HEK293 (cell line): Measurements from ENCODE around the gene PROX2.

Experiments used
- HOXD13 ChIP-seq: sonication (generic); formaldehyde crosslinking; IDR thresholded peaks from 2 replicates; pipeline ENCODE4 v1.8.0; 2022; ENCODE audit warnings: missing genetic modification reagents, borderline replicate concordance
- SCRT1 ChIP-seq: fragments of 450-650 bp; formaldehyde crosslinking; IDR thresholded peaks from 2 replicates; pipeline ENCODE4 v1.5.1; 2016; ENCODE audit warnings: missing biosample characterization, missing genetic modification characterization, borderline replicate concordance
- SETDB1 ChIP-seq: IDR thresholded peaks from one replicate; pipeline ENCODE4 v1.6.1; 2017; ENCODE audit warnings: mild to moderate bottlenecking, low read length, moderate library complexity, mixed read lengths; ENCODE audit not compliant: insufficient read length
- YY1 ChIP-seq: fragments of 450-650 bp; formaldehyde crosslinking; IDR thresholded peaks from 2 replicates; pipeline ENCODE4 v1.5.1; 2018; ENCODE audit warnings: missing biosample characterization, missing genetic modification characterization
- ZNF138 ChIP-seq: fragments of 450-650 bp; formaldehyde crosslinking; IDR thresholded peaks from 2 replicates; pipeline ENCODE4 v1.5.1; 2016; ENCODE audit warnings: missing biosample characterization, missing genetic modification characterization, borderline replicate concordance
- ZNF274 ChIP-seq, 2 experiments: fragments of 200-500 bp in 1 of 2; fragments of 450-650 bp in 1 of 2; sonication (Bioruptor generic) in 1 of 2; formaldehyde crosslinking in 1 of 2; IDR thresholded peaks; 2 replicates each; pipeline versions ENCODE4 v1.5.1 to v1.6.1; 2014 to 2016; ENCODE audit warnings: borderline replicate concordance in 1 of 2, inconsistent platforms in 1 of 2, low read length in 1 of 2, missing biosample characterization in 1 of 2, missing genetic modification characterization in 1 of 2
- ZNF792 ChIP-seq: fragments of 450-650 bp; formaldehyde crosslinking; IDR thresholded peaks from 2 replicates; pipeline ENCODE4 v1.5.1; 2016; ENCODE audit warnings: missing biosample characterization, missing genetic modification characterization
- TF ChIP-seq, protein P1 (sequence below): fragments of 450-650 bp; formaldehyde crosslinking; IDR thresholded peaks from 2 replicates; pipeline ENCODE4 v1.5.1; 2016; ENCODE audit warnings: missing biosample characterization, missing genetic modification characterization
- TF ChIP-seq, protein P2 (sequence below): fragments of 450-650 bp; formaldehyde crosslinking; IDR thresholded peaks from 2 replicates; pipeline ENCODE4 v1.5.1; 2016; ENCODE audit warnings: missing biosample characterization, missing genetic modification characterization
- TF ChIP-seq, protein P3 (sequence below): sonication (generic); formaldehyde crosslinking; IDR thresholded peaks from 2 replicates; pipeline ENCODE4 v1.8.1; 2022; ENCODE audit warnings: mild to moderate bottlenecking, moderate library complexity, missing genetic modification reagents
- TF ChIP-seq, protein P4 (sequence below): fragments of 450-650 bp; formaldehyde crosslinking; IDR thresholded peaks from 2 replicates; pipeline ENCODE4 v1.5.1; 2016; ENCODE audit warnings: missing biosample characterization, missing genetic modification characterization
- TF ChIP-seq, protein P5 (sequence below): fragments of 450-650 bp; formaldehyde crosslinking; IDR thresholded peaks from 2 replicates; pipeline ENCODE4 v1.5.1; 2017; ENCODE audit warnings: missing biosample characterization, missing genetic modification characterization

DNA sequence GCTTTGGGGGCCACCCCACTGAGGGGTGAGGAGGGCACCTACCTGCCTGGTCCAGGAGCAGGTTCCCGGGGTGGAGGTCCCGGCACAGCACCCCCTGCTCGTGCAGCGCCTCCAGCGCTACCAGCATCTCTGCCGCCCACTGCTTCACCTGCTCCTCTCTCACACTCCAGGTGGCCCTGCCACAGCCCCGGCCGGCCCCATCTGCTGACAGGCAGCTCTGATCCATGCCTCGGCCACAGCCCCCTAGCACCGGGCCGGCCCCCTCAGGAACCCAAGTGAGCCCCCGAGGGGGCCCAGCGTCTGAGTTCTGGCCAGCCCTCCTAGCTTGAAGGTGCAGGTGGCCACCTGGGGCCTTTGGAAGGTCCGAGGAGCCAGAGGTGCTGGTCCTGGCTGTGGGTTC is 33.6 kb upstream of the PROX2 start:
- TF ChIP-seq, protein P1, sequence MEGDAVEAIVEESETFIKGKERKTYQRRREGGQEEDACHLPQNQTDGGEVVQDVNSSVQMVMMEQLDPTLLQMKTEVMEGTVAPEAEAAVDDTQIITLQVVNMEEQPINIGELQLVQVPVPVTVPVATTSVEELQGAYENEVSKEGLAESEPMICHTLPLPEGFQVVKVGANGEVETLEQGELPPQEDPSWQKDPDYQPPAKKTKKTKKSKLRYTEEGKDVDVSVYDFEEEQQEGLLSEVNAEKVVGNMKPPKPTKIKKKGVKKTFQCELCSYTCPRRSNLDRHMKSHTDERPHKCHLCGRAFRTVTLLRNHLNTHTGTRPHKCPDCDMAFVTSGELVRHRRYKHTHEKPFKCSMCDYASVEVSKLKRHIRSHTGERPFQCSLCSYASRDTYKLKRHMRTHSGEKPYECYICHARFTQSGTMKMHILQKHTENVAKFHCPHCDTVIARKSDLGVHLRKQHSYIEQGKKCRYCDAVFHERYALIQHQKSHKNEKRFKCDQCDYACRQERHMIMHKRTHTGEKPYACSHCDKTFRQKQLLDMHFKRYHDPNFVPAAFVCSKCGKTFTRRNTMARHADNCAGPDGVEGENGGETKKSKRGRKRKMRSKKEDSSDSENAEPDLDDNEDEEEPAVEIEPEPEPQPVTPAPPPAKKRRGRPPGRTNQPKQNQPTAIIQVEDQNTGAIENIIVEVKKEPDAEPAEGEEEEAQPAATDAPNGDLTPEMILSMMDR: no peak
- TF ChIP-seq YY1 (tag by site-specific recombination) (no peak), ZNF274 (IDR thresholded peaks at IDR 0.05; ENCODE audit: low read length) (no peak), ZNF274 (tag by site-specific recombination; IDR thresholded peaks at IDR 0.05; ENCODE audit: borderline replicate concordance) (no peak), SETDB1 (no peak), ZNF792 (tag by site-specific recombination) (no peak), SCRT1 (no peak), ZNF138 (tag by site-specific recombination) (no peak), HOXD13 (CRISPR knock-in tag) (no peak)
- TF ChIP-seq, protein P2, sequence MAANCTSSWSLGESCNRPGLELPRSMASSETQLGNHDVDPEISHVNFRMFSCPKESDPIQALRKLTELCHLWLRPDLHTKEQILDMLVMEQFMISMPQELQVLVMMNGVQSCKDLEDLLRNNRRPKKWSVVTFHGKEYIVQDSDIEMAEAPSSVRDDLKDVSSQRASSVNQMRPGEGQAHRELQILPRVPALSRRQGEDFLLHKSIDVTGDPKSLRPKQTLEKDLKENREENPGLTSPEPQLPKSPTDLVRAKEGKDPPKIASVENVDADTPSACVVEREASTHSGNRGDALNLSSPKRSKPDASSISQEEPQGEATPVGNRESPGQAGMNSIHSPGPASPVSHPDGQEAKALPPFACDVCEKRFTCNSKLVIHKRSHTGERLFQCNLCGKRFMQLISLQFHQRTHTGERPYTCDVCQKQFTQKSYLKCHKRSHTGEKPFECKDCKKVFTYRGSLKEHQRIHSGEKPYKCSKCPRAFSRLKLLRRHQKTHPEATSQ (tag by site-specific recombination): no peak
- TF ChIP-seq, protein P3, sequence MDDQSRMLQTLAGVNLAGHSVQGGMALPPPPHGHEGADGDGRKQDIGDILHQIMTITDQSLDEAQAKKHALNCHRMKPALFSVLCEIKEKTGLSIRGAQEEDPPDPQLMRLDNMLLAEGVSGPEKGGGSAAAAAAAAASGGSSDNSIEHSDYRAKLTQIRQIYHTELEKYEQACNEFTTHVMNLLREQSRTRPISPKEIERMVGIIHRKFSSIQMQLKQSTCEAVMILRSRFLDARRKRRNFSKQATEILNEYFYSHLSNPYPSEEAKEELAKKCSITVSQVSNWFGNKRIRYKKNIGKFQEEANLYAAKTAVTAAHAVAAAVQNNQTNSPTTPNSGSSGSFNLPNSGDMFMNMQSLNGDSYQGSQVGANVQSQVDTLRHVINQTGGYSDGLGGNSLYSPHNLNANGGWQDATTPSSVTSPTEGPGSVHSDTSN: no peak
- TF ChIP-seq, protein P4, sequence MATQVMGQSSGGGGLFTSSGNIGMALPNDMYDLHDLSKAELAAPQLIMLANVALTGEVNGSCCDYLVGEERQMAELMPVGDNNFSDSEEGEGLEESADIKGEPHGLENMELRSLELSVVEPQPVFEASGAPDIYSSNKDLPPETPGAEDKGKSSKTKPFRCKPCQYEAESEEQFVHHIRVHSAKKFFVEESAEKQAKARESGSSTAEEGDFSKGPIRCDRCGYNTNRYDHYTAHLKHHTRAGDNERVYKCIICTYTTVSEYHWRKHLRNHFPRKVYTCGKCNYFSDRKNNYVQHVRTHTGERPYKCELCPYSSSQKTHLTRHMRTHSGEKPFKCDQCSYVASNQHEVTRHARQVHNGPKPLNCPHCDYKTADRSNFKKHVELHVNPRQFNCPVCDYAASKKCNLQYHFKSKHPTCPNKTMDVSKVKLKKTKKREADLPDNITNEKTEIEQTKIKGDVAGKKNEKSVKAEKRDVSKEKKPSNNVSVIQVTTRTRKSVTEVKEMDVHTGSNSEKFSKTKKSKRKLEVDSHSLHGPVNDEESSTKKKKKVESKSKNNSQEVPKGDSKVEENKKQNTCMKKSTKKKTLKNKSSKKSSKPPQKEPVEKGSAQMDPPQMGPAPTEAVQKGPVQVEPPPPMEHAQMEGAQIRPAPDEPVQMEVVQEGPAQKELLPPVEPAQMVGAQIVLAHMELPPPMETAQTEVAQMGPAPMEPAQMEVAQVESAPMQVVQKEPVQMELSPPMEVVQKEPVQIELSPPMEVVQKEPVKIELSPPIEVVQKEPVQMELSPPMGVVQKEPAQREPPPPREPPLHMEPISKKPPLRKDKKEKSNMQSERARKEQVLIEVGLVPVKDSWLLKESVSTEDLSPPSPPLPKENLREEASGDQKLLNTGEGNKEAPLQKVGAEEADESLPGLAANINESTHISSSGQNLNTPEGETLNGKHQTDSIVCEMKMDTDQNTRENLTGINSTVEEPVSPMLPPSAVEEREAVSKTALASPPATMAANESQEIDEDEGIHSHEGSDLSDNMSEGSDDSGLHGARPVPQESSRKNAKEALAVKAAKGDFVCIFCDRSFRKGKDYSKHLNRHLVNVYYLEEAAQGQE (tag by site-specific recombination): no peak
- TF ChIP-seq, protein P5, sequence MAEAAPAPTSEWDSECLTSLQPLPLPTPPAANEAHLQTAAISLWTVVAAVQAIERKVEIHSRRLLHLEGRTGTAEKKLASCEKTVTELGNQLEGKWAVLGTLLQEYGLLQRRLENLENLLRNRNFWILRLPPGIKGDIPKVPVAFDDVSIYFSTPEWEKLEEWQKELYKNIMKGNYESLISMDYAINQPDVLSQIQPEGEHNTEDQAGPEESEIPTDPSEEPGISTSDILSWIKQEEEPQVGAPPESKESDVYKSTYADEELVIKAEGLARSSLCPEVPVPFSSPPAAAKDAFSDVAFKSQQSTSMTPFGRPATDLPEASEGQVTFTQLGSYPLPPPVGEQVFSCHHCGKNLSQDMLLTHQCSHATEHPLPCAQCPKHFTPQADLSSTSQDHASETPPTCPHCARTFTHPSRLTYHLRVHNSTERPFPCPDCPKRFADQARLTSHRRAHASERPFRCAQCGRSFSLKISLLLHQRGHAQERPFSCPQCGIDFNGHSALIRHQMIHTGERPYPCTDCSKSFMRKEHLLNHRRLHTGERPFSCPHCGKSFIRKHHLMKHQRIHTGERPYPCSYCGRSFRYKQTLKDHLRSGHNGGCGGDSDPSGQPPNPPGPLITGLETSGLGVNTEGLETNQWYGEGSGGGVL (tag by site-specific recombination): no peak
